ENCODE results near the gene STAT3. TPM values are rescaled to one million over a fixed set of nuclear protein-coding genes. Genes with fewer than 3 reads are reported as not detected.

STAT3 gene
- total and polyA plus RNA-seq, 9 of the 15 experiments (the other 6 are each of a cell fraction or from before 2014, with no cell fraction given), result 90.0 to 179 (median 114) TPM

DNA sequence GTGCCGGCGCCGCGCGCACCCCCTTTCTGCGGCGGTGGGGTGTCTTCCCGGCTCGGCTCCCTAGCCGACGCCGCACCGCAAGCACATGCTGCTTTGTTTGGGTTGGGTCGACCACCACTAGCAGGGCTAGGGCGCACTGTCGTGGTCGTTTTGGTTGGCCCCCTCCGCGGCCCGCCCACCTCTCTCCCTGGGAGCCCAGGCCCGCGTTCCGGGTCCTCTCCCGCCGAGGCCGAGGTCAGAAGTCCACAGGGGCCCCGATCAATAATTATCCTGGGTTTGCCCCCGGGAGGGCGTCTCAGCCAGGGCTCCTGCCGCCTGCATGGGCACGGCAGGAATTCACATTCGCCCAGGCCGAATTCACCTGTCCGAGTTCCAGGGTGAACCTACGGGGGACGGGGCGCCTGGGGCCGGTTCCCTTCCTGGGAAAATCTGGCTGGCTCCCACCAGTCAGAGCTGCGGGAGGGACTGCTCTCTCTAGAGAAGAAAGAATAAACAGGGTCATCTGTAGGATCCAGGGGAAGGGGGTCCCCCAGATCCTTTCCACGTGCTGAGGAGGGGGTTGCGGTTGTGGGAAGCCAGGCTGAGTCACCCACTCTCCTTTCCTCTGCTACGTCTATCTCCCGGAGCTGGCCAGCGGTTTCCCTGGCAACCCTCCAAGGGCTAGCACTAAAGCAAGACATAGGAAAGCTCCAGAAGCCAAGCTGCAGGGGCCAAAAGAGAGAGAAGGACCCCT, 111.5 kb downstream of the STAT3 start (continued):
- TF ChIP-seq CHD7 (IDR thresholded peaks at IDR 0.05; ENCODE audit: low read depth, low read length) (no peak), SRSF9 (IDR thresholded peaks at IDR 0.05; ENCODE audit: borderline replicate concordance, low read depth, low read length) (no peak), BCLAF1 (IDR thresholded peaks at IDR 0.05; ENCODE audit: borderline replicate concordance in 1 of 2, control insufficient read depth in 1 of 2, low read depth in 2 of 2, low read length in 1 of 2) (no peak), ZBTB1 (CRISPR knock-in tag; IDR thresholded peaks at IDR 0.05; ENCODE audit: borderline replicate concordance, low read depth) (no peak), CTBP1 (IDR thresholded peaks at IDR 0.05; ENCODE audit: borderline replicate concordance) (peak; percentile 12), EGR1 (conservative IDR thresholded peaks at IDR 0.05) (no peak; the same call in 1 of the 2 replicates), ZNF212 (CRISPR knock-in tag; IDR thresholded peaks at IDR 0.05) (no peak)
- TF ChIP-seq, protein P1, sequence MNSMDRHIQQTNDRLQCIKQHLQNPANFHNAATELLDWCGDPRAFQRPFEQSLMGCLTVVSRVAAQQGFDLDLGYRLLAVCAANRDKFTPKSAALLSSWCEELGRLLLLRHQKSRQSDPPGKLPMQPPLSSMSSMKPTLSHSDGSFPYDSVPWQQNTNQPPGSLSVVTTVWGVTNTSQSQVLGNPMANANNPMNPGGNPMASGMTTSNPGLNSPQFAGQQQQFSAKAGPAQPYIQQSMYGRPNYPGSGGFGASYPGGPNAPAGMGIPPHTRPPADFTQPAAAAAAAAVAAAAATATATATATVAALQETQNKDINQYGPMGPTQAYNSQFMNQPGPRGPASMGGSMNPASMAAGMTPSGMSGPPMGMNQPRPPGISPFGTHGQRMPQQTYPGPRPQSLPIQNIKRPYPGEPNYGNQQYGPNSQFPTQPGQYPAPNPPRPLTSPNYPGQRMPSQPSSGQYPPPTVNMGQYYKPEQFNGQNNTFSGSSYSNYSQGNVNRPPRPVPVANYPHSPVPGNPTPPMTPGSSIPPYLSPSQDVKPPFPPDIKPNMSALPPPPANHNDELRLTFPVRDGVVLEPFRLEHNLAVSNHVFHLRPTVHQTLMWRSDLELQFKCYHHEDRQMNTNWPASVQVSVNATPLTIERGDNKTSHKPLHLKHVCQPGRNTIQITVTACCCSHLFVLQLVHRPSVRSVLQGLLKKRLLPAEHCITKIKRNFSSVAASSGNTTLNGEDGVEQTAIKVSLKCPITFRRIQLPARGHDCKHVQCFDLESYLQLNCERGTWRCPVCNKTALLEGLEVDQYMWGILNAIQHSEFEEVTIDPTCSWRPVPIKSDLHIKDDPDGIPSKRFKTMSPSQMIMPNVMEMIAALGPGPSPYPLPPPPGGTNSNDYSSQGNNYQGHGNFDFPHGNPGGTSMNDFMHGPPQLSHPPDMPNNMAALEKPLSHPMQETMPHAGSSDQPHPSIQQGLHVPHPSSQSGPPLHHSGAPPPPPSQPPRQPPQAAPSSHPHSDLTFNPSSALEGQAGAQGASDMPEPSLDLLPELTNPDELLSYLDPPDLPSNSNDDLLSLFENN (IDR thresholded peaks at IDR 0.05; ENCODE audit: low read depth in 2 of 2, low read length in 2 of 2), result peak in 1 of 2 experiments; percentile 25; a peak in 1 of 4 replicates
